MCF 10A (cell line): ENCODE data around the gene HERPUD2. TPM values are rescaled to one million over a fixed set of nuclear protein-coding genes. Genes with fewer than 3 reads are reported as not detected.

Experiments used
- BruUV-seq: library from RNA; stranded (reverse); fragments of 400-500 nt; replicated peaks from 2 replicates; lab custom pipeline; 2021; lab: Mats Ljungman, UMichigan
- CTCF ChIA-PET: fragments of 300-600 bp; sonication (Branson Sonifier 250); formaldehyde crosslinking; extraction: SDS; loops from one replicate; lab custom pipeline; 2021; ENCODE audit warnings: antibody characterized with exemption, inconsistent platforms; lab: Yijun Ruan, JAX
- POLR2A ChIA-PET: fragments of 300-600, 350-650 bp; sonication (Branson Sonifier 250); formaldehyde crosslinking; extraction: SDS; loops from one replicate; lab custom pipeline; 2020; ENCODE audit warnings: antibody characterized with exemption, inconsistent platforms; lab: Yijun Ruan, JAX
- DNase-seq: peaks from one replicate; pipeline ENCODE4 v3.0.0-alpha.2; 2018; ENCODE audit not compliant: unreplicated experiment
- H3K27ac Mint-ChIP-seq: one replicate; pipeline ENCODE4 v1.8.0; 2022; ENCODE audit warnings: mild to moderate bottlenecking, low read depth, mixed read lengths; ENCODE audit not compliant: unreplicated experiment
- H3K27me3 Mint-ChIP-seq: one replicate; pipeline ENCODE4 v1.8.0; 2022; ENCODE audit warnings: mixed read lengths; ENCODE audit not compliant: insufficient read depth, unreplicated experiment
- H3K36me3 Mint-ChIP-seq: one replicate; pipeline ENCODE4 v1.8.0; 2022; ENCODE audit warnings: mild to moderate bottlenecking, moderate library complexity, mixed read lengths; ENCODE audit not compliant: insufficient read depth, unreplicated experiment
- H3K4me1 Mint-ChIP-seq: one replicate; pipeline ENCODE4 v1.8.0; 2022; ENCODE audit warnings: mixed read lengths; ENCODE audit not compliant: insufficient read depth, unreplicated experiment
- H3K4me3 Mint-ChIP-seq: one replicate; pipeline ENCODE4 v1.8.0; 2022; ENCODE audit warnings: mild to moderate bottlenecking, moderate library complexity, mixed read lengths; ENCODE audit not compliant: unreplicated experiment
- H3K9me3 Mint-ChIP-seq: one replicate; pipeline ENCODE4 v1.8.0; 2022; ENCODE audit warnings: mixed read lengths; ENCODE audit not compliant: unreplicated experiment
- intact Hi-C: fragments of 100-400 bp; cut with micrococcal nuclease; formaldehyde crosslinking; loops from 2 replicates; pipeline ENCODE4 v1.14.1; 2022
- total RNA-seq: library from RNA; stranded (reverse); gene quantifications from 2 replicates; pipeline ENCODE4 v1.2.3, GENCODE V29; 2022
- TF ChIP-seq, protein P1 (sequence below): fragments of 200-600 bp; IDR thresholded peaks from one replicate; pipeline ENCODE4 v1.8.0; 2022; ENCODE audit warnings: antibody characterized with exemption, mild to moderate bottlenecking; ENCODE audit not compliant: unreplicated experiment

The HERPUD2 gene
- total RNA-seq, 1 experiment from 2014 or later, result 29.0 TPM

DNA sequence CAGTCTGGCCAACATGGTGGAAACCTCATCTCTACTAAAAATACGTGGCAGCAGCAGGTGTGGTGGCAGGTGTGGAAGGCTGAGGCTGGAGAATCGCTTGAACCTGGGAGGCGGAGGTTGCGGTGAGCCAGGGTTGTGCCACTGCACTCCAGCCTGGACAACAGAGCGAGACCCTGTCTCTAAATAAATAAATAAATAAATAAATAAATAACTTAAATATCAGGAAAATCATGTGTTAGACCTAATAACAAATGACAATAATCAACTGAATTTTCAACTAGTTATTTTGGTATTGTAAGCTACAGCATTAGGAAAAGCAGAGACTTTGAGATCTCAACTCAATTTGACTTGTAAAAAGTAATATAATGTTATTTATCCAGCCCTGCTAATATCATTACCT is 9.2 kb downstream of the HERPUD2 start:
- Mint-ChIP-seq H3K36me3 (peaks cover 21% of the 10 kb centered on the region), H3K9me3 (no peaks in the 10 kb centered on the region), H3K4me3 (no peak overlapping the region), H3K27ac (no peak overlapping the region), H3K4me1 (peaks cover 23% of the 10 kb centered on the region), H3K27me3 (no peaks in the 10 kb centered on the region)
- TF ChIP-seq, protein P1, sequence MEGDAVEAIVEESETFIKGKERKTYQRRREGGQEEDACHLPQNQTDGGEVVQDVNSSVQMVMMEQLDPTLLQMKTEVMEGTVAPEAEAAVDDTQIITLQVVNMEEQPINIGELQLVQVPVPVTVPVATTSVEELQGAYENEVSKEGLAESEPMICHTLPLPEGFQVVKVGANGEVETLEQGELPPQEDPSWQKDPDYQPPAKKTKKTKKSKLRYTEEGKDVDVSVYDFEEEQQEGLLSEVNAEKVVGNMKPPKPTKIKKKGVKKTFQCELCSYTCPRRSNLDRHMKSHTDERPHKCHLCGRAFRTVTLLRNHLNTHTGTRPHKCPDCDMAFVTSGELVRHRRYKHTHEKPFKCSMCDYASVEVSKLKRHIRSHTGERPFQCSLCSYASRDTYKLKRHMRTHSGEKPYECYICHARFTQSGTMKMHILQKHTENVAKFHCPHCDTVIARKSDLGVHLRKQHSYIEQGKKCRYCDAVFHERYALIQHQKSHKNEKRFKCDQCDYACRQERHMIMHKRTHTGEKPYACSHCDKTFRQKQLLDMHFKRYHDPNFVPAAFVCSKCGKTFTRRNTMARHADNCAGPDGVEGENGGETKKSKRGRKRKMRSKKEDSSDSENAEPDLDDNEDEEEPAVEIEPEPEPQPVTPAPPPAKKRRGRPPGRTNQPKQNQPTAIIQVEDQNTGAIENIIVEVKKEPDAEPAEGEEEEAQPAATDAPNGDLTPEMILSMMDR, result no peak
- no TSS peak for BruUV-seq
- CTCF ChIA-PET, result interaction anchor here (0.9 to 1.2 kb wide), 2 partner anchors 20 to 24 kb away, joined by 3 to 6 read pairs; no protein-coding TSS in a partner anchor
- POLR2A ChIA-PET, result no interaction called here
- intact Hi-C loops, result no loop called here
- DNase-seq, result no peak

DNA sequence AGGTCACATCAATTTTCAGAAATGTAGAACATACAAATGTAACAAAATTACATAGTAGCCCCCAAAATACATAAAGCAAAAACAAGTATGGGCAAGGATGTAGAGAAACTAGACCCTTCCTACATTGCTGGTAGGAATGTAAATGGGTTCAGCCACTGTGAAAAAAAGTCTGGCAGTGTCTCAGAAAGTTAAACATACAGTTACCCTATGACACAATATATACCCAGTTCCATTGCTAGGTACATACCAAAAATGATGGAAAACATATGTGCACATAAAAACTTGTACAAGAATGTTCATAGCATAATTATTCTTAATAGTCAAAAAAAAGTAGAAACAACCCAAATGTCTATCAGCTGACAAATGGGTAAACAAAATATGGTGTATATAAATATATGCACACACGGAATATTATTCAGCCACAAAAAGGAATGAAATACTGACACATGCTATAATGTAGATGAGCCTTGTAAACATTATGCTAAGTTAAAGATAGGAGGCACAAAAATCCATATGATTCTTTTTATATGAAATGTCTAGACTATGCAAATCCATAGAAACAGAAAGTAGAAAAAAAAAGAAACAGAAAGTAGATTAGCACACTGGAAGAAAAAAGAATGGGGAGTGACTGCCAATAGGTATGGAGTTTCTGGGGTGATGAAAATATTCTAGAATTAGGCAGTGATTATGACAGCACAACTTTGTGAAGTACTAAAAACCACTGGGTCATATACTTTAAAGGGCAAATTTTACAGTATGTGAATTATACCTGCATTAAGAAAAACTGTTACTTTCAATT is 13.5 kb downstream of the HERPUD2 start:
- Mint-ChIP-seq H3K4me1 (peaks cover 18% of the 10 kb centered on the region), H3K27ac (no peak overlapping the region), H3K9me3 (no peaks in the 10 kb centered on the region), H3K4me3 (no peak overlapping the region), H3K36me3 (peaks cover 10% of the 10 kb centered on the region), H3K27me3 (no peaks in the 10 kb centered on the region)
- POLR2A ChIA-PET, result no interaction called here
- BruUV-seq, result no TSS peak
- TF ChIP-seq, protein P1, result no peak
- intact Hi-C loops, result no loop called here
- no peak for DNase-seq
- CTCF ChIA-PET, result no interaction called here

DNA sequence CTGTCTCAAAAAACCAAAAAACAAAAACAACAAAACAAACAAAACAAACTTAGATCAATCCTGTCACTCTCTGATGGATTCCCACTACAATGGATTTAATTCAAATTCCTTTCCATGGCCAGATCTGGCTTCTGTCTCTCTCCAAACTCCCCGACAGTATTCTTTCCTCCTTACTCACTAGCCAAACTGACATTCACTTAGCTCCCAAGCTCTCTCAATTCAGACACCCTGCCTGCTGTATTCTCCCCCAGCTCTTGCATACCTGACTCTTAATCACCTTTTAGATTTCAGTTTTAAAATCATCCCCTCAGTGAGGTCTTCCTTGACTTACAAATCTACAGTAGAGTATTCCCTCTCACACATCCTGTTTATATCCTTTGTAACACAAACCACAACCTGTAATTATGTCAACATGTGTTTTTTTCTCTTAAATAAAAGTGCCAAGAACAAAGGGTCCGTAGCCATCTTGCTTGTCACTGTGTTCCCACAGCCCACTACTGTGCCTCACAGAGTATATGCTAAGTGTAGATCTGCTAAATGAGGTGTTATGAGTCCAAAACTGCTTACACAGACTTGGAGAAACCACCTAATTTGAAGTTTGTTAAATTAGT is 14.4 kb downstream of the HERPUD2 start:
- H3K9me3 Mint-ChIP-seq, result no peaks in the 10 kb centered on the region
- peaks cover 10% of the 10 kb centered on the region for H3K36me3 Mint-ChIP-seq
- intact Hi-C loops, result no loop called here
- DNase-seq, result no peak
- no peaks in the 10 kb centered on the region for H3K27me3 Mint-ChIP-seq
- no TSS peak for BruUV-seq
- H3K27ac Mint-ChIP-seq, result no peak overlapping the region
- POLR2A ChIA-PET, result interaction anchor here (0.7 to 1.8 kb wide), 2 partner anchors 14 to 1285 kb away, joined by 3 to 6 read pairs; partner anchors contain the start of gene HERPUD2
- TF ChIP-seq, protein P1, result no peak
- peaks cover 18% of the 10 kb centered on the region for H3K4me1 Mint-ChIP-seq
- H3K4me3 Mint-ChIP-seq, result no peak overlapping the region
- CTCF ChIA-PET, result interaction anchor here (1.1 kb wide), 1 partner anchor 8 kb away, joined by 5 read pairs; no protein-coding TSS in a partner anchor
